Measurements from ENCODE around the gene RPL39. TPM values are rescaled to one million over a fixed set of nuclear protein-coding genes. Genes with fewer than 3 reads are reported as not detected.
"Not testable (repeated sequence)": the region's sequence is repeated elsewhere in the genome, so short reads cannot be mapped to it uniquely, and the experiment has no call there.

RPL39 gene
- total RNA-seq = 2,140 and 2,224 TPM in 2 replicates
- long read RNA-seq, transcript RPL39-201 (3 exons, 401 nt) = major isoform, 471 of 474 reads
- long read RNA-seq, partial matches to known transcripts = 3 of 474 reads
- long read RNA-seq, other reads (novel, unspliced or antisense) = 0 of 474 reads

DNA sequence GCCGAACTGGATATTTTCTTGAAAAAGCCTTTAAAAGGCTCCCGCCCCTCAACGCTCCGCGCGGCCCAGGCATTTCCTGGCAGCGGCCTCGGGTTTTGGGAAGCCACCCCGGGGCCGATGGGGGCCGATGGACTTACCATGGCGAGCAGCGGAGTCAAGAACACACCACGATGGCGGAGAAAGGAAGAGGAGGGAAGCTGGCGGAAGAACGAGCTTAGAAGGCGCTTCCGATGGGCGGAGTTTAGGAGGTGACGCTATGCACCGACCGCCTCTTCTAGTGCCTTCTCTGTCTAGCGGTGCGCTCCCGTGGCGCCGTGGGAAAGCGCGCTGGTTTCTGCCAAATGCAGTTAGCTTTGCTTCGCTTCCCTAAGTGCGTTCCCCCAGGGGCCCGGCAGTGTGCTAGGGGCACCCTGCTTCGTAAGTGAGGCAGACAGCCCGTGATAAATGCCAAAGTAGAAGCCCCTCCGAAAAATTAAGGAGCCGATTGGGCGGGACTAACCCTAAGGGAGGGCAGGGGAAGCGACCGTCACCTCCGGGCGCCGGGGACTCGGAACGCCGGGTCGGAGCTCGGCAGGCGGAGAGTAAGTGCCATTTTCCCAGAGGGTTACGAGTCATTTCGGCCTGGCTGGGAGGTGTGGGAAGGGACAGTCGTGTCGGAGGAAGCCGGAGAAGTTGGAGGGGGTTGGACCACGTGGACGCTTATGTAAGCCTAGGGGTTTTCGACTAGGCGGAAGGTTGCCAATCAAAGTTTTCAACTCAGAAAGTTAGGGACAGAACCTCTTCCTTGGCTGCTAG, at the start of gene RPL39:
Gene RPL39, minus strand, starts transcription at position 194 of the 795 bp plus-strand sequence. Its CDS starts 54 bp downstream, at position 140.
- H3K4me1 Mint-ChIP-seq (ENCODE audit: low read depth) = peaks cover 14% of the 10 kb centered on the region
- H3K9me3 Mint-ChIP-seq (ENCODE audit: low read depth) = no peaks in the 10 kb centered on the region
- TF ChIP-seq CTCF (IDR thresholded peaks at IDR 0.05; ENCODE audit: unreplicated experiment) = no peak
- H3K27me3 Mint-ChIP-seq = no peaks in the 10 kb centered on the region
- H3K4me3 Mint-ChIP-seq (ENCODE audit: low read depth) = peak within 1 kb of the TSS; percentile 95
- peak within 1 kb of the TSS; percentile 99 for H3K27ac Mint-ChIP-seq
- peaks cover 9% of the 10 kb centered on the region for H3K36me3 Mint-ChIP-seq (ENCODE audit: insufficient read depth)
- DNase-seq (ENCODE audit: low spot score, unreplicated experiment) = peak; percentile 39

GRCh38 chrX:119833905-119834304, 42.5 kb upstream of the RPL39 start:
- Mint-ChIP-seq H3K36me3 (ENCODE audit: insufficient read depth) (peaks cover 21% of the 10 kb centered on the region), H3K4me3 (ENCODE audit: low read depth) (no peak overlapping the region), H3K27me3 (no peaks in the 10 kb centered on the region), H3K27ac (no peak overlapping the region), H3K4me1 (ENCODE audit: low read depth) (no peaks in the 10 kb centered on the region), H3K9me3 (ENCODE audit: low read depth) (peaks cover 16% of the 10 kb centered on the region)
- DNase-seq (ENCODE audit: low spot score, unreplicated experiment) = no peak
- no peak for TF ChIP-seq CTCF (IDR thresholded peaks at IDR 0.05; ENCODE audit: unreplicated experiment)

- Mint-ChIP-seq H3K27ac (no peak overlapping the region), H3K4me1 (ENCODE audit: low read depth) (no peaks in the 10 kb centered on the region), H3K9me3 (ENCODE audit: low read depth) (peaks cover 9% of the 10 kb centered on the region), H3K27me3 (no peaks in the 10 kb centered on the region), H3K36me3 (ENCODE audit: insufficient read depth) (peaks cover 7% of the 10 kb centered on the region), H3K4me3 (ENCODE audit: low read depth) (no peak overlapping the region)
- no peak for TF ChIP-seq CTCF (IDR thresholded peaks at IDR 0.05; ENCODE audit: unreplicated experiment)
- DNase-seq (ENCODE audit: low spot score, unreplicated experiment) = no peak
These were observed 37.0 kb upstream of the RPL39 start for GRCh38 chrX:119828446-119828845.

DNA sequence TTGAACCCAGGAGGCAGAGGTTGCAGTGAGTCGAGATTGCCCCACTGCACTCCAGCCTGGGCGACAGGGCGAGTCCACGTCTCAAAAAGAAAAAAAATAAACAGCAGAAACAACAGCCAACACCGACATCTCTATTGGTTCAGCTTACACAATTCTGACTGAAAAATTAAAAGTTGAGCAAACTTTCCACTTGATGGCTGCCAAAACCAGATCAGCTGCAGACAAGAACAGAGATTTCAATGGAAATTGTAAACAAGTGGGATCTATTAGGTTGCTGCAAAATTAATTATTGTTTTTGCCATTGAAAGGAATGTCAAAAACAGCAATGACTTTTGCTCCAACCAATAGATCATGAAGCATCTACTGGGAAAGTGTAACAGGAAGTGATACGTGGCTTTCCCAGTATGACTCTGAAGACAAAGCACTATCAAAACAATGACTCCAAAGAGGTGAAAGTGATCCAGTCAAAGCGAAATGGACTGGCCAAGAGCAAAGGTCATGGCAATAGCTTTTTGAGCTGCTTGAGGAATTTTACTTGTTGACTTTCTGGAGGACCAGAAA, 35.0 kb upstream of the RPL39 start:
- Mint-ChIP-seq H3K27ac (no peak overlapping the region), H3K4me3 (ENCODE audit: low read depth) (no peak overlapping the region), H3K9me3 (ENCODE audit: low read depth) (peaks cover 6% of the 10 kb centered on the region), H3K4me1 (ENCODE audit: low read depth) (no peaks in the 10 kb centered on the region), H3K36me3 (ENCODE audit: insufficient read depth) (peaks cover 9% of the 10 kb centered on the region), H3K27me3 (no peaks in the 10 kb centered on the region)
- TF ChIP-seq CTCF (IDR thresholded peaks at IDR 0.05; ENCODE audit: unreplicated experiment) = no peak
- no peak for DNase-seq (ENCODE audit: low spot score, unreplicated experiment)

GRCh38 chrX:119824221-119824620, 32.8 kb upstream of the RPL39 start:
- not testable (repeated sequence) for H3K36me3 Mint-ChIP-seq (ENCODE audit: insufficient read depth); H3K27me3 Mint-ChIP-seq; H3K4me1 Mint-ChIP-seq (ENCODE audit: low read depth); H3K27ac Mint-ChIP-seq; H3K9me3 Mint-ChIP-seq (ENCODE audit: low read depth); DNase-seq (ENCODE audit: low spot score, unreplicated experiment); H3K4me3 Mint-ChIP-seq (ENCODE audit: low read depth)

- H3K4me1 Mint-ChIP-seq (ENCODE audit: low read depth); H3K27ac Mint-ChIP-seq; H3K4me3 Mint-ChIP-seq (ENCODE audit: low read depth); H3K27me3 Mint-ChIP-seq; DNase-seq (ENCODE audit: low spot score, unreplicated experiment); H3K36me3 Mint-ChIP-seq (ENCODE audit: insufficient read depth); H3K9me3 Mint-ChIP-seq (ENCODE audit: low read depth): not testable (repeated sequence)
These were observed 30.3 kb upstream of the RPL39 start for GRCh38 chrX:119821703-119822102.
